PFSK-1 (cell line): ENCODE results near the gene CLDN11.

Experiments used
- FOXP2 ChIP-seq: optimal IDR thresholded peaks from 2 replicates; pipeline ENCODE3; 2011; ENCODE audit warnings: borderline replicate concordance, control low read depth, inconsistent platforms; ENCODE audit not compliant: insufficient read depth; ENCODE audit errors: extremely low read length, extremely low read depth
- POLR2AphosphoS5 ChIP-seq: IDR thresholded peaks from 2 replicates; pipeline ENCODE4 v1.6.1; 2012; ENCODE audit warnings: low read depth, mild to moderate bottlenecking, control low read depth, low read length, moderate library complexity
- SIN3A ChIP-seq: IDR thresholded peaks from 2 replicates; pipeline ENCODE4 v1.6.1; 2012; ENCODE audit warnings: mild to moderate bottlenecking, low read length, moderate library complexity, borderline replicate concordance; ENCODE audit not compliant: insufficient read depth
- TAF1 ChIP-seq: IDR thresholded peaks from 2 replicates; pipeline ENCODE4 v1.6.1; 2012; ENCODE audit warnings: low read length, control low read depth, borderline replicate concordance; ENCODE audit not compliant: insufficient read depth
- TF ChIP-seq, protein P1 (sequence below), 2 experiments: IDR thresholded peaks; 2 replicates each; pipeline versions ENCODE4 v1.6.1 to v1.8.0; 2011 to 2012; ENCODE audit warnings: low read depth in 2 of 2, low read length in 2 of 2, control low read depth in 1 of 2, inconsistent platforms in 1 of 2, mild to moderate bottlenecking in 1 of 2, moderate library complexity in 1 of 2; ENCODE audit not compliant: insufficient read depth in 1 of 2

CLDN11 gene

DNA sequence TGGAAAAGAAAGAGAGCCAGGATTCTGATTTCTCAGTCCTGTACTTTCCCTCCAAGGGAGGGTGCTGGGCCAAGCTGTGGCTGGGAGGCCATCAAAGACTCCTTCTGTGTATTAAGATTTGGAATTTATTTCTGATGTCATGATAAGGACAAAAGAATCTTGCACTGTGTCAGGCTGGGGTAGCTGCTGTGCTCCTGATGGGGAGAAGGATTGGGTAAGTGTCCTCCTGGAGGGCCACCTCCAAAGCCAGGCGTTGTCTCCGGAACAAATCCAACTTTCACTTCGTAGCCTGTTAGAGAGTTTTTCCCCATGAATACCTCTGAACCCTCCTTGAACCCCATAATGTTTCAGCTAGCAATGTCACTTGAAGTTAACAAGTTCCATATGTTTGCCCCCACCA lies 29.9 kb downstream of the CLDN11 start:
- TF ChIP-seq TAF1, result no peak
- TF ChIP-seq, protein P1, sequence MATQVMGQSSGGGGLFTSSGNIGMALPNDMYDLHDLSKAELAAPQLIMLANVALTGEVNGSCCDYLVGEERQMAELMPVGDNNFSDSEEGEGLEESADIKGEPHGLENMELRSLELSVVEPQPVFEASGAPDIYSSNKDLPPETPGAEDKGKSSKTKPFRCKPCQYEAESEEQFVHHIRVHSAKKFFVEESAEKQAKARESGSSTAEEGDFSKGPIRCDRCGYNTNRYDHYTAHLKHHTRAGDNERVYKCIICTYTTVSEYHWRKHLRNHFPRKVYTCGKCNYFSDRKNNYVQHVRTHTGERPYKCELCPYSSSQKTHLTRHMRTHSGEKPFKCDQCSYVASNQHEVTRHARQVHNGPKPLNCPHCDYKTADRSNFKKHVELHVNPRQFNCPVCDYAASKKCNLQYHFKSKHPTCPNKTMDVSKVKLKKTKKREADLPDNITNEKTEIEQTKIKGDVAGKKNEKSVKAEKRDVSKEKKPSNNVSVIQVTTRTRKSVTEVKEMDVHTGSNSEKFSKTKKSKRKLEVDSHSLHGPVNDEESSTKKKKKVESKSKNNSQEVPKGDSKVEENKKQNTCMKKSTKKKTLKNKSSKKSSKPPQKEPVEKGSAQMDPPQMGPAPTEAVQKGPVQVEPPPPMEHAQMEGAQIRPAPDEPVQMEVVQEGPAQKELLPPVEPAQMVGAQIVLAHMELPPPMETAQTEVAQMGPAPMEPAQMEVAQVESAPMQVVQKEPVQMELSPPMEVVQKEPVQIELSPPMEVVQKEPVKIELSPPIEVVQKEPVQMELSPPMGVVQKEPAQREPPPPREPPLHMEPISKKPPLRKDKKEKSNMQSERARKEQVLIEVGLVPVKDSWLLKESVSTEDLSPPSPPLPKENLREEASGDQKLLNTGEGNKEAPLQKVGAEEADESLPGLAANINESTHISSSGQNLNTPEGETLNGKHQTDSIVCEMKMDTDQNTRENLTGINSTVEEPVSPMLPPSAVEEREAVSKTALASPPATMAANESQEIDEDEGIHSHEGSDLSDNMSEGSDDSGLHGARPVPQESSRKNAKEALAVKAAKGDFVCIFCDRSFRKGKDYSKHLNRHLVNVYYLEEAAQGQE (IDR thresholded peaks at IDR 0.05; ENCODE audit: insufficient read depth in 1 of 2, low read depth in 2 of 2, low read length in 2 of 2), result no peak
- no peak for TF ChIP-seq FOXP2
- no peak for TF ChIP-seq SIN3A
- no peak for TF ChIP-seq POLR2AphosphoS5

DNA sequence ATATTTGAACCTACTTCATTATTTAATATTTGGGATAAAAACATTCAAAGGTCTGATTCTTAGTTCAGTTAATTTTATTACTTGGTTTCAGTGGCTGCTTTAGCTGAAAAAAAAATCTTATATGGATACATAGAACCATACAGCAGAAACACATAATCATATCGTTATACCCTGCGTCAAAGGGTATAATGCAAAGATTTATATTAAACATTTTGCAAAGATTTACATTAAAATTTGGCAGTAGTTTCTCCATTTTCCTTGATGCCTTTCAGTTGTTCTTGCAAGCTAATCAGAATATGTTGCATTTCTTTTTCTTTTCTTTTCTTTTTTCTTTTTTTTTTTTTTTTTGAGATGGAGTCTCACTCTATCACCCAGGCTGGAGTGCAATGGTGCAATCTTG lies 31.4 kb downstream of the CLDN11 start:
- TF ChIP-seq SIN3A, result no peak
- TF ChIP-seq, protein P1 (IDR thresholded peaks at IDR 0.05; ENCODE audit: insufficient read depth in 1 of 2, low read depth in 2 of 2, low read length in 2 of 2), result no peak
- no peak for TF ChIP-seq FOXP2
- no peak for TF ChIP-seq TAF1
- TF ChIP-seq POLR2AphosphoS5, result no peak

DNA sequence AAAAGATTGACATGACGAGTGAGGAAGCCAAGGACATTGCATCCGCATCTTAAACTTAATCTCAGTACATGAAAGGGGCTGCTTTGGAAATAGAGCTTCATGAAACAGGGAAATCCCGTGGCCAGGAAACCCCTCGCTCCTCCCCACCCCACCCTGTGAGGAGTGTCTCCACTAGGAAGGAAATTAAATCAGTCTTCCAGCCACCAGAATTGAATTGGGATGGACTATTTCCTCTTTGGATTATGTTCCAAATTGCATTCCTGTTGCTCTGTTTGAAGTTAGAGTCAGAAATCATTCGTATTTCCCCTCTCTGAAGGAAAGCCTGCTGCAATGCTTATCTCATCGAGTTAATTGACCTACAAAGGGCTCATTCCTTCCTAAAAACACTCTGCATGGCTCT lies 35.8 kb downstream of the CLDN11 start:
- TF ChIP-seq TAF1 (no peak), SIN3A (no peak), FOXP2 (no peak), POLR2AphosphoS5 (no peak)
- TF ChIP-seq, protein P1 (IDR thresholded peaks at IDR 0.05; ENCODE audit: insufficient read depth in 1 of 2, low read depth in 2 of 2, low read length in 2 of 2), result no peak

DNA sequence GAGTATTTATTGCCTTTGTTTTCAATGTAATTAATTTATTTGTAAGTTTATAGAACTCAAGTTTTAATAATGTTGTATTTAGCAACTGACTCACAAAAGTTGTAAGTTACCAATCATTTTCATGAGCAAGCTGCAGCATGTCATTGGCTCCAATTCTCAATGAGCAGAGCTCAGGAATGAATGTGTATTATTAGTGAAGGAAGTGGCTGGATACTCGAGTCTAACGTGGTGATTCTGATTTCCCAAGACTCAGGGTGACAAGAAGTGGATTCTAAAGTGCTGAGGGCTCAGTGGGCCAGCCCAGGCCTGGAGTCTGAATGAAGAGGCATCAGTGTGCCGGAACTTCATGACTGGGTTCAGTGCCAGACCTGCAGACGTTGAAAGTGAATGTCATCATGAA lies 39.6 kb downstream of the CLDN11 start:
- no peak for TF ChIP-seq POLR2AphosphoS5
- no peak for TF ChIP-seq TAF1
- no peak for TF ChIP-seq FOXP2
- no peak for TF ChIP-seq SIN3A
- TF ChIP-seq, protein P1 (IDR thresholded peaks at IDR 0.05; ENCODE audit: insufficient read depth in 1 of 2, low read depth in 2 of 2, low read length in 2 of 2), result no peak

DNA sequence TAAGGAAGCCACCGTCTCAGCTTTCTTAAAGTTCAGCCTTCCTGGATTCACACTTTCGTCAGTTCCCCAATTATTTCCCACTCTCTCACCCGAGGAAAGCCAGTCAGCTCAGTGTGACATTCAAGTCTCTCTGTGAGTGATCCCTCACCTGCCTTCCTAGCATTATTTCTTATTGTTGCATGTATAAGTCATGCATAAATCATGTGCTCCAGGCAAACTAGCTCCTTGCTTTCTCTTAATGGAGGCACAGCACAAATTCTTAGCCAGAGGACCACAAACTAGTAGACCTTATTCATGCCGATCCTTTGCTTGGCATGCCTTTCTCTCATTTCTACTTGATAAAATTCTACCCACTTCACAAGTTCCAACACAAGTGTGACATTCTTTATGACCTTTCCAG lies 44.3 kb downstream of the CLDN11 start:
- TF ChIP-seq, protein P1 (IDR thresholded peaks at IDR 0.05; ENCODE audit: insufficient read depth in 1 of 2, low read depth in 2 of 2, low read length in 2 of 2), result no peak
- TF ChIP-seq POLR2AphosphoS5, result no peak
